Posterior cingulate gyrus (tissue), 11 donors: ENCODE measurements around the gene CNTNAP2.

Experiments
- DNase-seq, 10 donors: peaks; one replicate each; pipeline versions ENCODE4 v3.0.0 to v3.0.0-alpha.2; 2020 to 2021; ENCODE audit warnings: mixed read lengths in 3 of 10
- intact Hi-C: fragments of 100-400 bp; cut with DNase I; formaldehyde crosslinking; loops from one replicate; pipeline ENCODE4 v1.15.1; 2023

CNTNAP2 gene

GRCh38 chr7:146116521-146117222 lies at the start of gene CNTNAP2:
CNTNAP2 (plus strand) TSS chr7:146116801; CDS start chr7:146116877, 76 bp downstream.
- intact Hi-C loops, result no loop called here
- DNase-seq, result peak; percentile 24 to 93 (median 61)

- intact Hi-C loops, result no loop called here
- DNase-seq, result no peak
Observed at GRCh38 chr7:146067880-146068279, 48.7 kb upstream of the CNTNAP2 start.

- intact Hi-C loops, result no loop called here
- peak in 2 of 10 donors; percentile 15 to 40 for DNase-seq
Observed at GRCh38 chr7:146074195-146074765, 42.3 kb upstream of the CNTNAP2 start.

- no peak for DNase-seq
- intact Hi-C loops, result no loop called here
Observed at GRCh38 chr7:146076344-146076743, 40.3 kb upstream of the CNTNAP2 start.

GRCh38 chr7:146084086-146084485 lies 32.5 kb upstream of the CNTNAP2 start:
- no peak for DNase-seq
- intact Hi-C loops, result no loop called here

- intact Hi-C loops, result loop anchor here (2.0 to 5.0 kb wide), 2 partner anchors 1053 to 1233 kb away; no protein-coding TSS in a partner anchor
- no peak for DNase-seq
Observed at GRCh38 chr7:146090023-146090645, 26.5 kb upstream of the CNTNAP2 start.

GRCh38 chr7:146094356-146094755 lies 22.2 kb upstream of the CNTNAP2 start:
- DNase-seq, result peak in 3 of 10 donors; percentile 24 to 47 (median 43)

GRCh38 chr7:146096994-146097393 lies 19.6 kb upstream of the CNTNAP2 start:
- intact Hi-C loops, result no loop called here
- peak in 1 of 10 donors; percentile 25 for DNase-seq

More at GRCh38 chr7:146094356-146094755, 22.2 kb upstream of the CNTNAP2 start:
- intact Hi-C loops, result loop anchor here (5.0 kb wide), 1 partner anchor 1237 kb away; no protein-coding TSS in a partner anchor

- DNase-seq, result no peak
- intact Hi-C loops, result no loop called here
Observed at GRCh38 chr7:146106319-146106718, 10.3 kb upstream of the CNTNAP2 start.

GRCh38 chr7:146112755-146113154 lies 3.8 kb upstream of the CNTNAP2 start:
- intact Hi-C loops, result no loop called here
- DNase-seq, result no peak

GRCh38 chr7:146115548-146115850 lies 1.1 kb upstream of the CNTNAP2 start:
- intact Hi-C loops, result no loop called here
- peak in 1 of 10 donors; percentile 89 for DNase-seq

GRCh38 chr7:146115851-146116520 lies 615 bp upstream of the CNTNAP2 start:
- intact Hi-C loops, result no loop called here
- DNase-seq, result peak; percentile 47 to 92 (median 66)

GRCh38 chr7:146117576-146117975 lies 975 bp downstream of the CNTNAP2 start:
- intact Hi-C loops, result no loop called here
- no peak for DNase-seq

GRCh38 chr7:146119002-146119401 lies 2.4 kb downstream of the CNTNAP2 start:
- intact Hi-C loops, result no loop called here
- no peak for DNase-seq

- intact Hi-C loops, result no loop called here
Observed at GRCh38 chr7:146123715-146124114, 7.1 kb downstream of the CNTNAP2 start.

GRCh38 chr7:146126767-146127509 lies 10.3 kb downstream of the CNTNAP2 start:
- no peak for DNase-seq
- intact Hi-C loops, result no loop called here

More at GRCh38 chr7:146123715-146124114, 7.1 kb downstream of the CNTNAP2 start:
- no peak for DNase-seq

- no peak for DNase-seq
- intact Hi-C loops, result no loop called here
Observed at GRCh38 chr7:146129296-146129695, 12.7 kb downstream of the CNTNAP2 start.

- DNase-seq, result peak in 1 of 10 donors; percentile 65
Observed at GRCh38 chr7:146129997-146130396, 13.4 kb downstream of the CNTNAP2 start.

GRCh38 chr7:146131701-146132100 lies 15.1 kb downstream of the CNTNAP2 start:
- intact Hi-C loops, result no loop called here
- DNase-seq, result no peak

More at GRCh38 chr7:146129997-146130396, 13.4 kb downstream of the CNTNAP2 start:
- intact Hi-C loops, result no loop called here

GRCh38 chr7:146136357-146136875 lies 19.8 kb downstream of the CNTNAP2 start:
- DNase-seq, result no peak
- intact Hi-C loops, result no loop called here
